ENCODE measurements around the gene PTPN23.

GRCh38 chr3:47367631-47368030 lies 13.2 kb upstream of the PTPN23 start:
- TF ChIP-seq, protein P1, sequence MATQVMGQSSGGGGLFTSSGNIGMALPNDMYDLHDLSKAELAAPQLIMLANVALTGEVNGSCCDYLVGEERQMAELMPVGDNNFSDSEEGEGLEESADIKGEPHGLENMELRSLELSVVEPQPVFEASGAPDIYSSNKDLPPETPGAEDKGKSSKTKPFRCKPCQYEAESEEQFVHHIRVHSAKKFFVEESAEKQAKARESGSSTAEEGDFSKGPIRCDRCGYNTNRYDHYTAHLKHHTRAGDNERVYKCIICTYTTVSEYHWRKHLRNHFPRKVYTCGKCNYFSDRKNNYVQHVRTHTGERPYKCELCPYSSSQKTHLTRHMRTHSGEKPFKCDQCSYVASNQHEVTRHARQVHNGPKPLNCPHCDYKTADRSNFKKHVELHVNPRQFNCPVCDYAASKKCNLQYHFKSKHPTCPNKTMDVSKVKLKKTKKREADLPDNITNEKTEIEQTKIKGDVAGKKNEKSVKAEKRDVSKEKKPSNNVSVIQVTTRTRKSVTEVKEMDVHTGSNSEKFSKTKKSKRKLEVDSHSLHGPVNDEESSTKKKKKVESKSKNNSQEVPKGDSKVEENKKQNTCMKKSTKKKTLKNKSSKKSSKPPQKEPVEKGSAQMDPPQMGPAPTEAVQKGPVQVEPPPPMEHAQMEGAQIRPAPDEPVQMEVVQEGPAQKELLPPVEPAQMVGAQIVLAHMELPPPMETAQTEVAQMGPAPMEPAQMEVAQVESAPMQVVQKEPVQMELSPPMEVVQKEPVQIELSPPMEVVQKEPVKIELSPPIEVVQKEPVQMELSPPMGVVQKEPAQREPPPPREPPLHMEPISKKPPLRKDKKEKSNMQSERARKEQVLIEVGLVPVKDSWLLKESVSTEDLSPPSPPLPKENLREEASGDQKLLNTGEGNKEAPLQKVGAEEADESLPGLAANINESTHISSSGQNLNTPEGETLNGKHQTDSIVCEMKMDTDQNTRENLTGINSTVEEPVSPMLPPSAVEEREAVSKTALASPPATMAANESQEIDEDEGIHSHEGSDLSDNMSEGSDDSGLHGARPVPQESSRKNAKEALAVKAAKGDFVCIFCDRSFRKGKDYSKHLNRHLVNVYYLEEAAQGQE (IDR thresholded peaks at IDR 0.05; ENCODE audit: borderline replicate concordance in 1 of 2, low read depth in 1 of 2, low read length in 2 of 2) = no peak
- TF ChIP-seq JUN (CRISPR knock-in tag; IDR thresholded peaks at IDR 0.05) (no peak), ATM (IDR thresholded peaks at IDR 0.05; ENCODE audit: borderline replicate concordance) (no peak), POLR2AphosphoS5 (IDR thresholded peaks at IDR 0.05; ENCODE audit: low read depth, low read length) (no peak), EZH2 (conservative IDR thresholded peaks at IDR 0.05; ENCODE audit: low read depth, low read length) (no peak), ATF3 (CRISPR knock-in tag; IDR thresholded peaks at IDR 0.05) (no peak)

Measured in HepG2 (cell line).